Kidney epithelial cell (primary cell): Measurements from ENCODE around the gene EXOSC9. TPM values are rescaled to one million over a fixed set of nuclear protein-coding genes. Genes with fewer than 3 reads are reported as not detected.

Source experiments
- DNase-seq: peaks from one replicate; pipeline ENCODE4 v3.0.0-alpha.2; 2010; ENCODE audit warnings: low read depth
- H3K27me3 ChIP-seq: 2 replicates; pipeline ENCODE4 v1.6.0; 2011; ENCODE audit warnings: low read length; ENCODE audit not compliant: control insufficient read depth, insufficient read depth
- H3K36me3 ChIP-seq: 2 replicates; pipeline ENCODE4 v1.5.1; 2011; ENCODE audit warnings: low read length; ENCODE audit not compliant: control insufficient read depth, insufficient read depth
- H3K4me3 ChIP-seq: 2 replicates; pipeline ENCODE4 v1.5.1; 2011; ENCODE audit warnings: low read depth, mild to moderate bottlenecking, control low read depth, low read length
- total RNA-seq: library from RNA; depleted of rRNA; stranded (reverse); fragments of >200 nt; gene quantifications from 2 replicates; pipeline ENCODE4 v1.2.3, GENCODE V29; 2015
- TF ChIP-seq, protein P1 (sequence below): IDR thresholded peaks from 2 replicates; pipeline ENCODE4 v1.5.1; 2011; ENCODE audit warnings: mild to moderate bottlenecking, moderate library complexity, low read length, control low read depth, inconsistent platforms; ENCODE audit not compliant: insufficient read depth, poor library complexity, severe bottlenecking

Gene EXOSC9
- total RNA-seq, 1 donor from 2014 or later, result 39.2 TPM

DNA sequence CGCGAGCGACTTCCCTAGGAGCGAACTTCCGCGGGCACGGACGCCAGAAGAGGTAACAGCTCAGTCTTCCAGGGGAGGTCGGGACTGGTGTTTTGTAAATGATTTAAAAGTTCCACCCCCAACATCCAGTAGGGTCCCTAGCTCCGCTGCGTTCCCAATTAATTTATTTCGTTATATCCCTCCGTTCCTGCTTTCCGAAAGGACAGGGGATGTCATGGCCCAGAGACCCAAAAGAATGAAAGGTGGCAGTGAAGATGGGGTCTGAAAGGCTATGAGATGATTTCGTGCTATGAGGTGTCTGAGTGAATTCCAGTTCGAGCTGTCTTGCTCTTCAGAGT is 35.8 kb upstream of the EXOSC9 start:
- Histone ChIP-seq H3K36me3 (no peaks in the 10 kb centered on the region), H3K4me3 (peak overlapping the region; percentile 44), H3K27me3 (peaks cover 19% of the 10 kb centered on the region)
- DNase-seq, result no peak
- TF ChIP-seq, protein P1, sequence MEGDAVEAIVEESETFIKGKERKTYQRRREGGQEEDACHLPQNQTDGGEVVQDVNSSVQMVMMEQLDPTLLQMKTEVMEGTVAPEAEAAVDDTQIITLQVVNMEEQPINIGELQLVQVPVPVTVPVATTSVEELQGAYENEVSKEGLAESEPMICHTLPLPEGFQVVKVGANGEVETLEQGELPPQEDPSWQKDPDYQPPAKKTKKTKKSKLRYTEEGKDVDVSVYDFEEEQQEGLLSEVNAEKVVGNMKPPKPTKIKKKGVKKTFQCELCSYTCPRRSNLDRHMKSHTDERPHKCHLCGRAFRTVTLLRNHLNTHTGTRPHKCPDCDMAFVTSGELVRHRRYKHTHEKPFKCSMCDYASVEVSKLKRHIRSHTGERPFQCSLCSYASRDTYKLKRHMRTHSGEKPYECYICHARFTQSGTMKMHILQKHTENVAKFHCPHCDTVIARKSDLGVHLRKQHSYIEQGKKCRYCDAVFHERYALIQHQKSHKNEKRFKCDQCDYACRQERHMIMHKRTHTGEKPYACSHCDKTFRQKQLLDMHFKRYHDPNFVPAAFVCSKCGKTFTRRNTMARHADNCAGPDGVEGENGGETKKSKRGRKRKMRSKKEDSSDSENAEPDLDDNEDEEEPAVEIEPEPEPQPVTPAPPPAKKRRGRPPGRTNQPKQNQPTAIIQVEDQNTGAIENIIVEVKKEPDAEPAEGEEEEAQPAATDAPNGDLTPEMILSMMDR, result no peak

DNA sequence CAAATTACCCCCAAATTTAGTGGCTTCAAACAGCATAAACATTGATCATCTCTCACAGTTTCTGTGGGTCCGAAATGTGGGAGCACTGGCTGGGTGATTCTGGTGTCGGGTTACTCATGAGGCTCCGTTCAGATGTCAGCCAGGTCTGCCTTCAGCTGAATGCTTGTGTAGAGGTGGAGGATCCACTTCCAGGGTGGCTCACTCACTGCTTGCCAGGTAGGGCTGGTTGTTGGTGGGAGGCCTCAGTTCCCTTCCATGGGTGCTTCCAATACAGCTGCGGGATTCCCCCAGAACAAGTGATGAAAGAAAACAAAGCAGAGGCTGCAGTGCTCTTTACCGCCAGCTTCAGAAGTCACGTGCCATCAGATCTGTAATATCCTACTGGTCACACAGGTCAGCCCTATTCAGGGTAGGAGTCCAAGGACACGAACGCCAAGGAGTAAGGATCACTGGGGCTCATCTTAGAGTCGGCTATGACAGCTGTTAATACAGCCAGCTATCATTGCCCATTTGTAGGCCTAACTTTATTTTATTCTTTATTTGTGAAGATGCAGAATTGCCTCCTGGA is 35.1 kb upstream of the EXOSC9 start:
- Histone ChIP-seq H3K36me3 (no peaks in the 10 kb centered on the region), H3K27me3 (peaks cover 21% of the 10 kb centered on the region), H3K4me3 (no peak overlapping the region)
- DNase-seq, result no peak
- TF ChIP-seq, protein P1, result no peak

DNA sequence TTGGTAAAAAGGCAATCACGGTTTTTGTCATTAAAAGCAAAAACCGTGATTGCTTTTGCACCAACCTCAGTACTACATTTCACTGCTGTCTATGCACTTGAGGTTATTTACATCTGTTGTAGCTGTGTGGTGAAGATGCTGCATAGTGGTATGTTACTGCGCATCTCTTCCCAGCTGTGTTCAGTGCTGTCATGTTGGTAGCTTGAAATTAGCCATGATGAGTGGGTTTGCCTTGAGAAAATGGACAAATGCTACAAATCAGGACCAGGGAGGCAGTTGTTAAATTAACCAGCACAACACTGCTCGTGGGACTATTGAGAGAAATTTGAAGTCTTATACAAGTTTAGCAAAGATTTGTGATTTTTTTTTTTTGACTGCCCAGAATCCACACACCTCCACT is 34.0 kb upstream of the EXOSC9 start:
- peaks cover 21% of the 10 kb centered on the region for H3K27me3 ChIP-seq
- H3K36me3 ChIP-seq, result no peaks in the 10 kb centered on the region
- H3K4me3 ChIP-seq, result no peak overlapping the region
- TF ChIP-seq, protein P1, result no peak
- no peak for DNase-seq

DNA sequence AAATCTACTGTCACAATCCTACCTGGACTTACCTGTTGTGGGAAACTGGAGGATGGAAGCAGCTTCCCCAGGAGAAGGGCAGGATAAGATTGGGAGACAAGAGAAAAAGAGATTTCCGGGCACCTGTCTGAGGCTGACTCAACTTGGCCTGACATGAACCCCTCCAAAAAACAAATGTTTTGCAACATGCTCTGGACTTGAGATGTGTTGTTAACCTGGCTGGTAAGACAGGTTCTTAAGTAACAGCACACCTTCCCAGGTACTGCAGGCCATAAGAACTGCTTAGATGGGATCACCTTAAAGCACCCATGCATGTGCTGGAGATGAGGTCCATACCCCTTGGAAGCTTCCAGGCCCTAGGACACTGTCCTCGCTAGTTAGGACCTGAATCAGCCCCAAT is 31.8 kb upstream of the EXOSC9 start:
- TF ChIP-seq, protein P1, result no peak
- H3K4me3 ChIP-seq, result no peak overlapping the region
- H3K27me3 ChIP-seq, result peaks cover 15% of the 10 kb centered on the region
- no peaks in the 10 kb centered on the region for H3K36me3 ChIP-seq
- DNase-seq, result no peak

DNA sequence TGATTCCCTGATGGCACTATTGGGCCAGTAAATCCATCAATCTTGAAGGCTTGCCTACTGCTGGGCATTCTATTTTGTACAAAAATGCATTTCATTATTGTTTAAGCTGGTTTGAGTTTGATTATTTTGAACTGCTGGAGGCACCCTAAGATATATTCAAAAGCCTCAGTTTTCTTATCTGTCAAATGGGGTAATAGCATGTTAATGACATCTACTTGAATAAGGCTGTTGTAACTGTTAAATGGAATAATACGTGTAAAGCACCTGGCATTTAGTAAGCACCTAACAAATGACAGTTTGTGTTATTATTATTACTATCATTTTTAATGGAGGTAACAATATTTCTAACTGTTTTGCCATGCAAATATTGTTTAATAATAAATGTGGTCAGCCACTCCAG is 29.3 kb upstream of the EXOSC9 start:
- Histone ChIP-seq H3K36me3 (no peaks in the 10 kb centered on the region), H3K27me3 (peaks cover 4% of the 10 kb centered on the region), H3K4me3 (no peak overlapping the region)
- TF ChIP-seq, protein P1, result no peak
- no peak for DNase-seq

DNA sequence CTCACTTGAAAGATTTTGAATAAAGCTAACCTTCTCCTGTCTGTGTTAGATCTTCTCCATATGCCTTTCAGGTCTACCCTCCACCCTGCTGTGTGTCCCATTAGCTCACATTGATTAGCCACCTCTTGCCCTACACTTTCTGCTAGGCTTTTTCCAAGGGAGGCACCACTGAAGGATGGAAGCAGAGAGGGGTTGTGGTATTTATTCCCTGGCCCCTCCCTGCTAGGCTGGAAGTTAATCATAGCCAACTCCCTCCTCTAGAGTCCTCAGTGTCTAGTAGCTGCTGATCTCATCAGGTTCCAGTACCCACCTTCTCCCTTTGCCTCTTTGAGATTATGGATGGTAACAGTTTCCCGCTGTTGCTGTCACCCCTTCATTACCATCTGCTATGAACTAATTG is 27.2 kb upstream of the EXOSC9 start:
- peaks cover 4% of the 10 kb centered on the region for H3K27me3 ChIP-seq
- TF ChIP-seq, protein P1, result no peak
- no peak overlapping the region for H3K4me3 ChIP-seq
- H3K36me3 ChIP-seq, result no peaks in the 10 kb centered on the region
- DNase-seq, result no peak
